GM23338 (cell line): ENCODE measurements around the gene KIFC3.

Experiments
- EZH2 ChIP-seq: fragments of 200-600 bp; sonication (generic); IDR thresholded peaks from one replicate; pipeline ENCODE4 v1.8.0; 2017; ENCODE audit warnings: antibody characterized with exemption, mild to moderate bottlenecking, low read depth; ENCODE audit not compliant: unreplicated experiment
- TF ChIP-seq, protein P1 (sequence below): IDR thresholded peaks from one replicate; pipeline ENCODE4 v1.6.1; 2018; ENCODE audit warnings: antibody characterized with exemption; ENCODE audit not compliant: unreplicated experiment
- TF ChIP-seq, protein P2 (sequence below), 2 experiments: fragments of 200-600 bp in 1 of 2; sonication (generic) in 1 of 2; conservative IDR thresholded peaks; 2 replicates each; pipeline versions ENCODE4 v1.5.1 to v1.6.1; 2016 to 2017; ENCODE audit warnings: antibody characterized with exemption in 2 of 2, low read depth in 2 of 2, mild to moderate bottlenecking in 2 of 2, moderate library complexity in 1 of 2
- TF ChIP-seq, protein P3 (sequence below): IDR thresholded peaks from 2 replicates; pipeline ENCODE4 v1.6.1; 2016; ENCODE audit warnings: antibody characterized with exemption

DNA sequence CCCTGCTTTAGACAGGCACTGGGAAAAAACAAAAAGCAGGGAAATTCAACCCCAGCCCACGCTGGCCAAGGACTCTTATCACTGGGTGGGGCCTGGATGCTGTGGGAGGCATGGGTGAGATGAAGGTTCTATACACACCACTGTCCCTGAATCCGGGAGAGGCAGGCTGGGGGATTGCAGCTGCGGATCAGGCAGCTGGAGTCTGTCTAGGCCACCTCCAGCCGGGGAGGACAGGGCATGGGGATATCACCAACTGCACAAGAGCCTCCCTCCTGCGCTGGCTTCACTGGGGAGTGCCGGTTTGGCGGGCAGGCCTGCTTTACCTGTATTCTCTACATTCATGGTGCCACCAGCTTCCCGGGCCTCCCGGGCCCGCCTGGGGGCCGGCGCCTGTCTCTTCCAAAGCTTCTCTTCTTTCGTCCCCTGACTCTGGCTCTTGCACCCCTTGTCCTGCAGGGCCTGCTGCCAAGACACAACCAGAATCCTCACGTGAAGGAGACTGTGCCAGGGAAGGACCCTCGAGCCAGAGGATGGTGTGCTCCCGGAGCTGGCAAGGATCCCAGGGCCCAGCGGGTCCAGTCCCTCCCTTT lies 13.9 kb downstream of the KIFC3 start:
- no peak for TF ChIP-seq EZH2
- TF ChIP-seq, protein P1, sequence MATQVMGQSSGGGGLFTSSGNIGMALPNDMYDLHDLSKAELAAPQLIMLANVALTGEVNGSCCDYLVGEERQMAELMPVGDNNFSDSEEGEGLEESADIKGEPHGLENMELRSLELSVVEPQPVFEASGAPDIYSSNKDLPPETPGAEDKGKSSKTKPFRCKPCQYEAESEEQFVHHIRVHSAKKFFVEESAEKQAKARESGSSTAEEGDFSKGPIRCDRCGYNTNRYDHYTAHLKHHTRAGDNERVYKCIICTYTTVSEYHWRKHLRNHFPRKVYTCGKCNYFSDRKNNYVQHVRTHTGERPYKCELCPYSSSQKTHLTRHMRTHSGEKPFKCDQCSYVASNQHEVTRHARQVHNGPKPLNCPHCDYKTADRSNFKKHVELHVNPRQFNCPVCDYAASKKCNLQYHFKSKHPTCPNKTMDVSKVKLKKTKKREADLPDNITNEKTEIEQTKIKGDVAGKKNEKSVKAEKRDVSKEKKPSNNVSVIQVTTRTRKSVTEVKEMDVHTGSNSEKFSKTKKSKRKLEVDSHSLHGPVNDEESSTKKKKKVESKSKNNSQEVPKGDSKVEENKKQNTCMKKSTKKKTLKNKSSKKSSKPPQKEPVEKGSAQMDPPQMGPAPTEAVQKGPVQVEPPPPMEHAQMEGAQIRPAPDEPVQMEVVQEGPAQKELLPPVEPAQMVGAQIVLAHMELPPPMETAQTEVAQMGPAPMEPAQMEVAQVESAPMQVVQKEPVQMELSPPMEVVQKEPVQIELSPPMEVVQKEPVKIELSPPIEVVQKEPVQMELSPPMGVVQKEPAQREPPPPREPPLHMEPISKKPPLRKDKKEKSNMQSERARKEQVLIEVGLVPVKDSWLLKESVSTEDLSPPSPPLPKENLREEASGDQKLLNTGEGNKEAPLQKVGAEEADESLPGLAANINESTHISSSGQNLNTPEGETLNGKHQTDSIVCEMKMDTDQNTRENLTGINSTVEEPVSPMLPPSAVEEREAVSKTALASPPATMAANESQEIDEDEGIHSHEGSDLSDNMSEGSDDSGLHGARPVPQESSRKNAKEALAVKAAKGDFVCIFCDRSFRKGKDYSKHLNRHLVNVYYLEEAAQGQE: no peak
- TF ChIP-seq, protein P2, sequence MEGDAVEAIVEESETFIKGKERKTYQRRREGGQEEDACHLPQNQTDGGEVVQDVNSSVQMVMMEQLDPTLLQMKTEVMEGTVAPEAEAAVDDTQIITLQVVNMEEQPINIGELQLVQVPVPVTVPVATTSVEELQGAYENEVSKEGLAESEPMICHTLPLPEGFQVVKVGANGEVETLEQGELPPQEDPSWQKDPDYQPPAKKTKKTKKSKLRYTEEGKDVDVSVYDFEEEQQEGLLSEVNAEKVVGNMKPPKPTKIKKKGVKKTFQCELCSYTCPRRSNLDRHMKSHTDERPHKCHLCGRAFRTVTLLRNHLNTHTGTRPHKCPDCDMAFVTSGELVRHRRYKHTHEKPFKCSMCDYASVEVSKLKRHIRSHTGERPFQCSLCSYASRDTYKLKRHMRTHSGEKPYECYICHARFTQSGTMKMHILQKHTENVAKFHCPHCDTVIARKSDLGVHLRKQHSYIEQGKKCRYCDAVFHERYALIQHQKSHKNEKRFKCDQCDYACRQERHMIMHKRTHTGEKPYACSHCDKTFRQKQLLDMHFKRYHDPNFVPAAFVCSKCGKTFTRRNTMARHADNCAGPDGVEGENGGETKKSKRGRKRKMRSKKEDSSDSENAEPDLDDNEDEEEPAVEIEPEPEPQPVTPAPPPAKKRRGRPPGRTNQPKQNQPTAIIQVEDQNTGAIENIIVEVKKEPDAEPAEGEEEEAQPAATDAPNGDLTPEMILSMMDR (conservative IDR thresholded peaks at IDR 0.05; ENCODE audit: low read depth in 2 of 2): no peak
- TF ChIP-seq, protein P3, sequence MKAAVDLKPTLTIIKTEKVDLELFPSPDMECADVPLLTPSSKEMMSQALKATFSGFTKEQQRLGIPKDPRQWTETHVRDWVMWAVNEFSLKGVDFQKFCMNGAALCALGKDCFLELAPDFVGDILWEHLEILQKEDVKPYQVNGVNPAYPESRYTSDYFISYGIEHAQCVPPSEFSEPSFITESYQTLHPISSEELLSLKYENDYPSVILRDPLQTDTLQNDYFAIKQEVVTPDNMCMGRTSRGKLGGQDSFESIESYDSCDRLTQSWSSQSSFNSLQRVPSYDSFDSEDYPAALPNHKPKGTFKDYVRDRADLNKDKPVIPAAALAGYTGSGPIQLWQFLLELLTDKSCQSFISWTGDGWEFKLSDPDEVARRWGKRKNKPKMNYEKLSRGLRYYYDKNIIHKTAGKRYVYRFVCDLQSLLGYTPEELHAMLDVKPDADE: no peak
